ENCODE data around the gene IMMP2L.

DNA sequence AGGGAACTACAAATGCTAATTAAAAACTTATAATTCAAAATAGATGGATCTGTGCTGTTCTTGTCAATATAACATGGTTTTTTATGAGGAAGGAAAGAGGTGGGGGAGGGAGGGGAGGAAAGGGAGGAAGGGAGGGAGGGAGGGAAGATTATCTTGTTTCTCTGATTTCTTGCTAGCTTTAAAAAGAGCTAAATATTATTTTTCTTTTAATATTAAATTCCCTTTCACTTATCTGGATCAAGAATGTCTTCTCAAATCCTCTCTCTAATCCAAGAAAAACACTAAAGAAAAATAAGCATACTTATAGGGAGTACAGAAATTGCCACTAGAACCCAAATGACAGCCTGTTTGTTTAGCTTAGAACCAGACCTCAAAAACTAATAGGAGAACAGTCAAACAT, 416.2 kb downstream of the IMMP2L start:
- TF ChIP-seq AHDC1 (CRISPR knock-in tag; IDR thresholded peaks at IDR 0.05; ENCODE audit: borderline replicate concordance) = no peak
- no peak for TF ChIP-seq HDAC2 (CRISPR knock-in tag; IDR thresholded peaks at IDR 0.05)
- TF ChIP-seq ZNF335 (CRISPR knock-in tag; IDR thresholded peaks at IDR 0.05) = no peak
- TF ChIP-seq HDAC6 (IDR thresholded peaks at IDR 0.05; ENCODE audit: low read depth, low read length) = no peak
- no peak for TF ChIP-seq SIN3A (IDR thresholded peaks at IDR 0.05; ENCODE audit: borderline replicate concordance, low read depth, low read length)
- TF ChIP-seq ZBTB20 (CRISPR knock-in tag; IDR thresholded peaks at IDR 0.05; ENCODE audit: borderline replicate concordance, low read depth) = no peak
- TF ChIP-seq, protein P1, sequence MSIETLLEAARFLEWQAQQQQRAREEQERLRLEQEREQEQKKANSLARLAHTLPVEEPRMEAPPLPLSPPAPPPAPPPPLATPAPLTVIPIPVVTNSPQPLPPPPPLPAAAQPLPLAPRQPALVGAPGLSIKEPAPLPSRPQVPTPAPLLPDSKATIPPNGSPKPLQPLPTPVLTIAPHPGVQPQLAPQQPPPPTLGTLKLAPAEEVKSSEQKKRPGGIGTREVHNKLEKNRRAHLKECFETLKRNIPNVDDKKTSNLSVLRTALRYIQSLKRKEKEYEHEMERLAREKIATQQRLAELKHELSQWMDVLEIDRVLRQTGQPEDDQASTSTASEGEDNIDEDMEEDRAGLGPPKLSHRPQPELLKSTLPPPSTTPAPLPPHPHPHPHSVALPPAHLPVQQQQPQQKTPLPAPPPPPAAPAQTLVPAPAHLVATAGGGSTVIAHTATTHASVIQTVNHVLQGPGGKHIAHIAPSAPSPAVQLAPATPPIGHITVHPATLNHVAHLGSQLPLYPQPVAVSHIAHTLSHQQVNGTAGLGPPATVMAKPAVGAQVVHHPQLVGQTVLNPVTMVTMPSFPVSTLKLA (IDR thresholded peaks at IDR 0.05) = no peak
- TF ChIP-seq TFAP4 (IDR thresholded peaks at IDR 0.05; ENCODE audit: borderline replicate concordance, low read depth) = no peak
- TF ChIP-seq GFI1 (CRISPR knock-in tag; IDR thresholded peaks at IDR 0.05; ENCODE audit: borderline replicate concordance) = no peak

Measured in HepG2 (cell line).